GM12878 (cell line): ENCODE measurements around the gene NEO1. TPM values are rescaled to one million over a fixed set of nuclear protein-coding genes. Genes with fewer than 3 reads are reported as not detected.

Experiments
- ATAC-seq: fragments of 200-7000 bp; cut with Tn5 transposase; 3 replicates; pipeline ENCODE4 v1.9.1; 2020; ENCODE audit warnings: mild to moderate bottlenecking, moderate library complexity
- BruUV-seq: library from RNA; stranded (reverse); fragments of 400-500 nt; replicated peaks from 2 replicates; lab custom pipeline; 2021; lab: Mats Ljungman, UMichigan
- CTCF ChIA-PET: fragments of 300-600 bp; sonication (Branson Sonifier 250); formaldehyde crosslinking; extraction: SDS; loops from one replicate; lab custom pipeline; 2021; ENCODE audit warnings: inconsistent platforms; lab: Yijun Ruan, JAX
- POLR2A ChIA-PET: fragments of 350-600 bp; formaldehyde crosslinking; extraction: SDS; loops from one replicate; lab custom pipeline; 2021; ENCODE audit warnings: inconsistent platforms; lab: Charles Lee
- RAD21 ChIA-PET: fragments of 300-600 bp; sonication (Branson Sonifier 250); formaldehyde crosslinking; loops from one replicate; lab custom pipeline; 2023; ENCODE audit warnings: antibody characterized with exemption; ENCODE audit not compliant: unreplicated experiment; lab: Charles Lee
- SMC1A ChIA-PET: fragments of 300-600 bp; sonication (Branson Sonifier 250); formaldehyde crosslinking; loops from one replicate; lab custom pipeline; 2023; ENCODE audit not compliant: unreplicated experiment, uncharacterized antibody; lab: Charles Lee
- DNase-seq: peaks from one replicate; pipeline ENCODE4 v3.0.0-alpha.2; 2011; ENCODE audit warnings: low read depth, low spot score
- FAIRE-seq: peaks from 3 replicates; lab custom pipeline; 2011; peaks lifted over from hg19 to GRCh38; lab: Jason Lieb, UNC
- H2AFZ ChIP-seq: 2 replicates; pipeline ENCODE4 v1.6.0; 2011; ENCODE audit warnings: low read depth, low read length, control low read depth; ENCODE audit not compliant: control insufficient read depth
- H3K27ac ChIP-seq: 2 replicates; pipeline ENCODE4 v1.5.1; 2011; ENCODE audit warnings: control low read depth; ENCODE audit not compliant: control insufficient read depth, insufficient read depth
- H3K27me3 ChIP-seq, 2 experiments: replicated peaks in 1 of 2; 2 replicates each; pipeline versions ENCODE4 v1.6.0 to v1.6.1; 2011; ENCODE audit warnings: low read length in 1 of 2; ENCODE audit not compliant: control insufficient read depth in 2 of 2, insufficient read depth in 2 of 2
- H3K36me3 ChIP-seq, 2 experiments: 2 replicates each; pipeline ENCODE4 v1.5.1; 2011; ENCODE audit warnings: low read length in 1 of 2; ENCODE audit not compliant: control insufficient read depth in 2 of 2, insufficient read depth in 2 of 2
- H3K4me1 ChIP-seq: 2 replicates; pipeline ENCODE4 v1.6.1; 2011; ENCODE audit warnings: mild to moderate bottlenecking, low read length, moderate library complexity, mixed read lengths; ENCODE audit not compliant: control insufficient read depth, insufficient read depth
- H3K4me2 ChIP-seq: 2 replicates; pipeline ENCODE4 v1.6.0; 2011; ENCODE audit warnings: control low read depth; ENCODE audit not compliant: control insufficient read depth, insufficient read depth
- H3K4me3 ChIP-seq: fragments of 200-600 bp; sonication (generic); 2 replicates; pipeline ENCODE4 v1.5.1; 2016
- H3K79me2 ChIP-seq: 2 replicates; pipeline ENCODE4 v1.6.0; 2011; ENCODE audit warnings: low read length; ENCODE audit not compliant: control insufficient read depth, insufficient read depth
- H3K9ac ChIP-seq: 2 replicates; pipeline ENCODE4 v1.8.0; 2011; ENCODE audit warnings: low read length, control low read depth, mixed read lengths; ENCODE audit not compliant: control insufficient read depth, insufficient read depth
- H3K9me3 ChIP-seq: replicated peaks from 3 replicates; pipeline ENCODE4 v1.5.1; 2011; ENCODE audit warnings: mild to moderate bottlenecking, low read length; ENCODE audit not compliant: control insufficient read depth, insufficient read depth
- H4K20me1 ChIP-seq: 2 replicates; pipeline ENCODE4 v1.6.0; 2011; ENCODE audit not compliant: control insufficient read depth, insufficient read depth
- CBX5 ChIP-seq: sonication (generic); IDR thresholded peaks from 2 replicates; pipeline ENCODE4 v1.6.1; 2016; ENCODE audit warnings: low read depth, moderate library complexity, mild to moderate bottlenecking, inconsistent platforms
- CHD4 ChIP-seq: fragments of 200-600 bp; sonication (generic); IDR thresholded peaks from 2 replicates; pipeline ENCODE4 v1.6.1; 2016; ENCODE audit warnings: mild to moderate bottlenecking
- CREM ChIP-seq: IDR thresholded peaks from 2 replicates; pipeline ENCODE4 v1.6.1; 2014; ENCODE audit warnings: antibody characterized with exemption, low read depth
- FOS ChIP-seq: IDR thresholded peaks from 3 replicates; pipeline ENCODE4 v1.6.1; 2011; ENCODE audit warnings: borderline replicate concordance; ENCODE audit not compliant: insufficient read length; ENCODE audit errors: extremely low read depth
- FOXK2 ChIP-seq: fragments of 450-650 bp; IDR thresholded peaks from 2 replicates; pipeline ENCODE4 v1.6.1; 2017; ENCODE audit warnings: mild to moderate bottlenecking, moderate library complexity
- FOXM1 ChIP-seq: IDR thresholded peaks from 2 replicates; pipeline ENCODE4 v1.6.1; 2012; ENCODE audit warnings: low read depth, mild to moderate bottlenecking, inconsistent platforms, low read length, moderate library complexity
- KDM1A ChIP-seq: fragments of 200-600 bp; sonication (generic); IDR thresholded peaks from 2 replicates; pipeline ENCODE4 v1.6.1; 2016; ENCODE audit warnings: borderline replicate concordance
- MEF2B ChIP-seq: fragments of 450-650 bp; IDR thresholded peaks from 2 replicates; pipeline ENCODE4 v1.6.1; 2018; ENCODE audit warnings: mild to moderate bottlenecking, moderate library complexity; ENCODE audit not compliant: partially characterized antibody, poor library complexity, severe bottlenecking
- NFXL1 ChIP-seq: fragments of 450-650 bp; IDR thresholded peaks from 2 replicates; pipeline ENCODE4 v1.6.1; 2017; ENCODE audit warnings: antibody characterized with exemption, mild to moderate bottlenecking, borderline replicate concordance
- NFYA ChIP-seq: IDR thresholded peaks from 2 replicates; pipeline ENCODE4 v1.6.1; 2011; ENCODE audit warnings: low read depth, mild to moderate bottlenecking, low read length, improper control_type of control experiment, borderline replicate concordance
- NR2C1 ChIP-seq: fragments of 450-650 bp; IDR thresholded peaks from 2 replicates; pipeline ENCODE4 v1.6.1; 2017; ENCODE audit warnings: antibody characterized with exemption, mild to moderate bottlenecking, moderate library complexity
- NR2C2 ChIP-seq: IDR thresholded peaks from 2 replicates; pipeline ENCODE4 v1.6.1; 2011; ENCODE audit warnings: borderline replicate concordance, low read depth; ENCODE audit not compliant: control insufficient read depth, insufficient read length
- NRF1 ChIP-seq: conservative IDR thresholded peaks from 2 replicates; pipeline ENCODE4 v1.6.1; 2011; ENCODE audit warnings: mild to moderate bottlenecking, low read depth, low read length, improper control_type of control experiment
- SMC3 ChIP-seq: IDR thresholded peaks from 2 replicates; pipeline ENCODE4 v1.6.1; 2011; ENCODE audit warnings: low read length, improper control_type of control experiment, borderline replicate concordance
- SREBF2 ChIP-seq: IDR thresholded peaks from 2 replicates; pipeline ENCODE4 v1.6.1; 2012; ENCODE audit warnings: mild to moderate bottlenecking, low read length
- SUPT20H ChIP-seq: IDR thresholded peaks from 2 replicates; pipeline ENCODE4 v1.6.1; 2011; ENCODE audit warnings: low read depth, mild to moderate bottlenecking, low read length, moderate library complexity, borderline replicate concordance; ENCODE audit not compliant: control insufficient read depth
- WGBS: methylation state at CpG from one replicate; pipeline ENCODE4 v1.1.6; 2016; ENCODE audit warnings: low lambda C conversion rate; ENCODE audit not compliant: insufficient replicate concordance, insufficient coverage; ENCODE audit errors: missing lambda C conversion rate; 5-methylcytosine and 5-hydroxymethylcytosine counted together
- in situ Hi-C: fragments of 300-500 bp; cut with MboI; formaldehyde crosslinking; loops from 9 replicates; pipeline ENCODE4 v1.14.3; 2018; ENCODE audit warnings: mixed read lengths
- intact Hi-C: fragments of 100-400 bp; cut with micrococcal nuclease; formaldehyde crosslinking; loops from one replicate; pipeline ENCODE4 v1.14.2; 2022; ENCODE audit not compliant: unreplicated experiment
- polyA plus RNA-seq, 11 experiments: library from polyadenylated mRNA; depleted of rRNA in 4 of 11; unstranded in 6 of 11; stranded (reverse) in 5 of 11; fragments of >200 nt; fragmentation: Nextera tagmentation in 4 of 11; fragmentation: Illumina TruSeq in 1 of 11; extraction: Ambion mirVana in 4 of 11; extraction: Trizol in 1 of 11; gene quantifications; 1 replicate in 1 of 11; 2 replicates in 10 of 11; pipeline versions ENCODE4 v1.2.1 to v1.2.3, GENCODE V29; 2011 to 2016; ENCODE audit warnings: inconsistent platforms in 2 of 11, missing spikeins in 2 of 11, low read depth in 1 of 11
- total RNA-seq, 4 experiments: library from RNA; depleted of rRNA in 3 of 4; stranded (reverse); fragments of >200 nt in 3 of 4; fragmentation: Illumina TruSeq in 1 of 4; extraction: Trizol in 1 of 4; gene quantifications; 2 replicates each; pipeline versions ENCODE4 v1.2.1 to v1.2.3, GENCODE V29; 2013 to 2021
- TF ChIP-seq, protein P1 (sequence below): fragments of 450-650 bp; IDR thresholded peaks from 2 replicates; pipeline ENCODE4 v1.6.1; 2014; ENCODE audit warnings: mild to moderate bottlenecking
- TF ChIP-seq, protein P2 (sequence below): fragments of 450-650 bp; IDR thresholded peaks from 2 replicates; pipeline ENCODE4 v1.6.1; 2016; ENCODE audit warnings: mild to moderate bottlenecking
- TF ChIP-seq, protein P3 (sequence below): fragments of 450-650 bp; IDR thresholded peaks from 2 replicates; pipeline ENCODE4 v1.6.1; 2017; ENCODE audit warnings: mild to moderate bottlenecking, low read depth, inconsistent platforms; ENCODE audit not compliant: poor library complexity, severe bottlenecking
- TF ChIP-seq, protein P4 (sequence below): IDR thresholded peaks from 2 replicates; pipeline ENCODE4 v1.6.1; 2011; ENCODE audit warnings: low read depth, mild to moderate bottlenecking, low read length, moderate library complexity, borderline replicate concordance; ENCODE audit errors: extremely low read depth

Gene NEO1
- total and polyA plus RNA-seq, 10 of the 15 experiments (the other 5 are each of a cell fraction or from before 2014, with no cell fraction given), result 0.03 to 2.0 (median 0.32) TPM

DNA sequence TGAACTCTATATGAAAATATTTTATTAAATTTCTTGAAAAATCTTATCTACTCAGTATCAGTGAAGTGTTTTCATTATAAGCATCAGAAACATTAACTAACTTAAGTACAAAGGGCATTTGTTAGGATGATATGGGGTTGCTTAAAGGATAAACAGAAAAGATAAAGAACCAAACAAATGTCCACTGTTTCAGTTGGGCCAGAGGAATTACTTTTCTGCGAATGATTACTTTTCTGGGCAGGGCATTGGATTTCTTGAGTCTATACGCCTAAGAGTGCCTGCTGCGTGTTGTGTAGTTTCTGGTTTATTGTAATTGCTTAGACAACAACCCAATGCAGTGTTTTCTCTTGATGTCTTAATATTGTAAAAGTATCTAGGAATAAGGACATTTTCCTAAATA, 52.8 kb downstream of the NEO1 start:
- no peak overlapping the region for H3K4me3 ChIP-seq
- FAIRE-seq (no peak), DNase-seq (no peak), ATAC-seq (no peak)
- ChIA-PET SMC1A (no interaction called here), RAD21 (no interaction called here), CTCF (no interaction called here), POLR2A (interaction anchor here (0.6 kb wide), 1 partner anchor 348 kb away, joined by 7 read pairs; no protein-coding TSS in a partner anchor)
- no peaks in the 10 kb centered on the region for H4K20me1 ChIP-seq
- H3K27me3 ChIP-seq, result no peaks in the 10 kb centered on the region
- no peak overlapping the region for H3K4me2 ChIP-seq
- 43% methylated on average over 3 of the region's 3 CpGs for WGBS
- BruUV-seq, result no TSS peak
- no peaks in the 10 kb centered on the region for H3K4me1 ChIP-seq
- TF ChIP-seq SREBF2 (no peak), CHD4 (no peak), MEF2B (no peak), FOS (no peak), NFXL1 (no peak), NR2C1 (no peak), FOXM1 (no peak), SUPT20H (no peak), NRF1 (no peak), KDM1A (no peak), NFYA (no peak), CBX5 (no peak), FOXK2 (no peak), NR2C2 (no peak), CREM (no peak), SMC3 (no peak)
- TF ChIP-seq, protein P1, sequence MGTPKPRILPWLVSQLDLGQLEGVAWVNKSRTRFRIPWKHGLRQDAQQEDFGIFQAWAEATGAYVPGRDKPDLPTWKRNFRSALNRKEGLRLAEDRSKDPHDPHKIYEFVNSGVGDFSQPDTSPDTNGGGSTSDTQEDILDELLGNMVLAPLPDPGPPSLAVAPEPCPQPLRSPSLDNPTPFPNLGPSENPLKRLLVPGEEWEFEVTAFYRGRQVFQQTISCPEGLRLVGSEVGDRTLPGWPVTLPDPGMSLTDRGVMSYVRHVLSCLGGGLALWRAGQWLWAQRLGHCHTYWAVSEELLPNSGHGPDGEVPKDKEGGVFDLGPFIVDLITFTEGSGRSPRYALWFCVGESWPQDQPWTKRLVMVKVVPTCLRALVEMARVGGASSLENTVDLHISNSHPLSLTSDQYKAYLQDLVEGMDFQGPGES, result no peak
- TF ChIP-seq, protein P2, sequence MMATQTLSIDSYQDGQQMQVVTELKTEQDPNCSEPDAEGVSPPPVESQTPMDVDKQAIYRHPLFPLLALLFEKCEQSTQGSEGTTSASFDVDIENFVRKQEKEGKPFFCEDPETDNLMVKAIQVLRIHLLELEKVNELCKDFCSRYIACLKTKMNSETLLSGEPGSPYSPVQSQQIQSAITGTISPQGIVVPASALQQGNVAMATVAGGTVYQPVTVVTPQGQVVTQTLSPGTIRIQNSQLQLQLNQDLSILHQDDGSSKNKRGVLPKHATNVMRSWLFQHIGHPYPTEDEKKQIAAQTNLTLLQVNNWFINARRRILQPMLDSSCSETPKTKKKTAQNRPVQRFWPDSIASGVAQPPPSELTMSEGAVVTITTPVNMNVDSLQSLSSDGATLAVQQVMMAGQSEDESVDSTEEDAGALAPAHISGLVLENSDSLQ, result no peak
- TF ChIP-seq, protein P3, sequence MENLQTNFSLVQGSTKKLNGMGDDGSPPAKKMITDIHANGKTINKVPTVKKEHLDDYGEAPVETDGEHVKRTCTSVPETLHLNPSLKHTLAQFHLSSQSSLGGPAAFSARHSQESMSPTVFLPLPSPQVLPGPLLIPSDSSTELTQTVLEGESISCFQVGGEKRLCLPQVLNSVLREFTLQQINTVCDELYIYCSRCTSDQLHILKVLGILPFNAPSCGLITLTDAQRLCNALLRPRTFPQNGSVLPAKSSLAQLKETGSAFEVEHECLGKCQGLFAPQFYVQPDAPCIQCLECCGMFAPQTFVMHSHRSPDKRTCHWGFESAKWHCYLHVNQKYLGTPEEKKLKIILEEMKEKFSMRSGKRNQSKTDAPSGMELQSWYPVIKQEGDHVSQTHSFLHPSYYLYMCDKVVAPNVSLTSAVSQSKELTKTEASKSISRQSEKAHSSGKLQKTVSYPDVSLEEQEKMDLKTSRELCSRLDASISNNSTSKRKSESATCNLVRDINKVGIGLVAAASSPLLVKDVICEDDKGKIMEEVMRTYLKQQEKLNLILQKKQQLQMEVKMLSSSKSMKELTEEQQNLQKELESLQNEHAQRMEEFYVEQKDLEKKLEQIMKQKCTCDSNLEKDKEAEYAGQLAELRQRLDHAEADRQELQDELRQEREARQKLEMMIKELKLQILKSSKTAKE, result no peak
- TF ChIP-seq, protein P4, sequence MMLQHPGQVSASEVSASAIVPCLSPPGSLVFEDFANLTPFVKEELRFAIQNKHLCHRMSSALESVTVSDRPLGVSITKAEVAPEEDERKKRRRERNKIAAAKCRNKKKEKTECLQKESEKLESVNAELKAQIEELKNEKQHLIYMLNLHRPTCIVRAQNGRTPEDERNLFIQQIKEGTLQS, result no peak
- in situ Hi-C loops, result no loop called here
- no peaks in the 10 kb centered on the region for H3K9me3 ChIP-seq
- no peaks in the 10 kb centered on the region for H3K36me3 ChIP-seq
- no peak overlapping the region for H3K27ac ChIP-seq
- no peaks in the 10 kb centered on the region for H3K79me2 ChIP-seq
- H3K9ac ChIP-seq, result no peak overlapping the region
- intact Hi-C loops, result no loop called here
- no peak overlapping the region for H2AFZ ChIP-seq
